Measurements from ENCODE around the gene APOM. TPM values are rescaled to one million over a fixed set of nuclear protein-coding genes. Genes with fewer than 3 reads are reported as not detected.

The APOM gene
- total RNA-seq, 1 donor from 2014 or later = 11.2 TPM

- Mint-ChIP-seq H3K4me1 (ENCODE audit: unreplicated experiment) (peaks cover 43% of the 10 kb centered on the region), H3K27ac (peak overlapping the region; percentile 82), H3K4me3 (peak overlapping the region; percentile 93)
Measured at GRCh38 chr6:31657406-31658157, 1.9 kb downstream of the APOM start.

GRCh38 chr6:31658158-31658688 lies 2.5 kb downstream of the APOM start:
- Mint-ChIP-seq H3K27ac (peak overlapping the region; percentile 82), H3K9me3 (no peaks in the 10 kb centered on the region), H3K4me1 (ENCODE audit: unreplicated experiment) (peaks cover 40% of the 10 kb centered on the region), H3K36me3 (peaks cover 17% of the 10 kb centered on the region), H3K4me3 (peak overlapping the region; percentile 93), H3K27me3 (no peaks in the 10 kb centered on the region)
- no peak for TF ChIP-seq CTCF (conservative IDR thresholded peaks at IDR 0.05)
- no peak for DNase-seq (ENCODE audit: extremely low spot score, unreplicated experiment)

More at GRCh38 chr6:31657406-31658157, 1.9 kb downstream of the APOM start:
- no peaks in the 10 kb centered on the region for H3K27me3 Mint-ChIP-seq
- peaks cover 16% of the 10 kb centered on the region for H3K36me3 Mint-ChIP-seq
- TF ChIP-seq CTCF (conservative IDR thresholded peaks at IDR 0.05) = no peak
- no peaks in the 10 kb centered on the region for H3K9me3 Mint-ChIP-seq
- DNase-seq (ENCODE audit: extremely low spot score, unreplicated experiment) = no peak

GRCh38 chr6:31658983-31659648 lies 3.4 kb downstream of the APOM start:
- peak overlapping the region; percentile 93 for H3K4me3 Mint-ChIP-seq
- peak overlapping the region; percentile 90 for H3K27ac Mint-ChIP-seq
- H3K27me3 Mint-ChIP-seq = no peaks in the 10 kb centered on the region
- H3K4me1 Mint-ChIP-seq (ENCODE audit: unreplicated experiment) = peaks cover 49% of the 10 kb centered on the region
- TF ChIP-seq CTCF (conservative IDR thresholded peaks at IDR 0.05) = no peak
- no peak for DNase-seq (ENCODE audit: extremely low spot score, unreplicated experiment)
- H3K36me3 Mint-ChIP-seq = peaks cover 23% of the 10 kb centered on the region
- H3K9me3 Mint-ChIP-seq = no peaks in the 10 kb centered on the region

- no peak for DNase-seq (ENCODE audit: extremely low spot score, unreplicated experiment)
- peaks cover 55% of the 10 kb centered on the region for H3K4me1 Mint-ChIP-seq (ENCODE audit: unreplicated experiment)
- H3K27me3 Mint-ChIP-seq = no peaks in the 10 kb centered on the region
- peak overlapping the region; percentile 90 for H3K27ac Mint-ChIP-seq
- peak overlapping the region; percentile 93 for H3K4me3 Mint-ChIP-seq
- no peak for TF ChIP-seq CTCF (conservative IDR thresholded peaks at IDR 0.05)
- H3K9me3 Mint-ChIP-seq = no peaks in the 10 kb centered on the region
- H3K36me3 Mint-ChIP-seq = peaks cover 28% of the 10 kb centered on the region
Measured at GRCh38 chr6:31659649-31660380, 4.1 kb downstream of the APOM start.

- H3K36me3 Mint-ChIP-seq = peaks cover 27% of the 10 kb centered on the region
- peaks cover 53% of the 10 kb centered on the region for H3K4me1 Mint-ChIP-seq (ENCODE audit: unreplicated experiment)
- TF ChIP-seq CTCF (conservative IDR thresholded peaks at IDR 0.05) = no peak
- peak within 1 kb of the TSS; percentile 90 for H3K27ac Mint-ChIP-seq
- H3K4me3 Mint-ChIP-seq = peak within 1 kb of the TSS; percentile 93
- peak; percentile 84 for DNase-seq (ENCODE audit: extremely low spot score, unreplicated experiment)
- H3K9me3 Mint-ChIP-seq = no peaks in the 10 kb centered on the region
- H3K27me3 Mint-ChIP-seq = no peaks in the 10 kb centered on the region
Measured at GRCh38 chr6:31660381-31661261, 4.9 kb downstream of the APOM start, which contains the start of gene C6orf47. Gene C6orf47 (minus strand): TSS chr6:31660778. CDS start chr6:31659947, 831 bp downstream.
